ENCODE results near the gene ASB8.
"Not testable (repeated sequence)": the region's sequence is repeated elsewhere in the genome, so short reads cannot be mapped to it uniquely, and the experiment has no call there.

Gene ASB8

GRCh38 chr12:48169011-48169410 lies 11.7 kb upstream of the ASB8 start:
- Histone ChIP-seq H3K9ac (ENCODE audit: low read depth in 1 of 2, low read length in 2 of 2) (no peak overlapping the region), H3K27me3 (ENCODE audit: control insufficient read depth in 1 of 2, insufficient read depth in 2 of 2, low read length in 2 of 2) (no peaks in the 10 kb centered on the region), H3K9me3 (ENCODE audit: control insufficient read depth in 1 of 2, low read length in 2 of 2) (no peaks in the 10 kb centered on the region), H3K4me3 (ENCODE audit: low read depth in 1 of 2, low read length in 2 of 2) (no peak overlapping the region), H3K4me1 (ENCODE audit: control insufficient read depth in 1 of 2, insufficient read depth in 2 of 2, low read length in 2 of 2) (no peaks in the 10 kb centered on the region), H3K27ac (ENCODE audit: low read depth, low read length) (no peak overlapping the region), H3K36me3 (ENCODE audit: control insufficient read depth in 1 of 2, insufficient read depth in 2 of 2, low read length in 2 of 2) (no peaks in the 10 kb centered on the region)

DNA sequence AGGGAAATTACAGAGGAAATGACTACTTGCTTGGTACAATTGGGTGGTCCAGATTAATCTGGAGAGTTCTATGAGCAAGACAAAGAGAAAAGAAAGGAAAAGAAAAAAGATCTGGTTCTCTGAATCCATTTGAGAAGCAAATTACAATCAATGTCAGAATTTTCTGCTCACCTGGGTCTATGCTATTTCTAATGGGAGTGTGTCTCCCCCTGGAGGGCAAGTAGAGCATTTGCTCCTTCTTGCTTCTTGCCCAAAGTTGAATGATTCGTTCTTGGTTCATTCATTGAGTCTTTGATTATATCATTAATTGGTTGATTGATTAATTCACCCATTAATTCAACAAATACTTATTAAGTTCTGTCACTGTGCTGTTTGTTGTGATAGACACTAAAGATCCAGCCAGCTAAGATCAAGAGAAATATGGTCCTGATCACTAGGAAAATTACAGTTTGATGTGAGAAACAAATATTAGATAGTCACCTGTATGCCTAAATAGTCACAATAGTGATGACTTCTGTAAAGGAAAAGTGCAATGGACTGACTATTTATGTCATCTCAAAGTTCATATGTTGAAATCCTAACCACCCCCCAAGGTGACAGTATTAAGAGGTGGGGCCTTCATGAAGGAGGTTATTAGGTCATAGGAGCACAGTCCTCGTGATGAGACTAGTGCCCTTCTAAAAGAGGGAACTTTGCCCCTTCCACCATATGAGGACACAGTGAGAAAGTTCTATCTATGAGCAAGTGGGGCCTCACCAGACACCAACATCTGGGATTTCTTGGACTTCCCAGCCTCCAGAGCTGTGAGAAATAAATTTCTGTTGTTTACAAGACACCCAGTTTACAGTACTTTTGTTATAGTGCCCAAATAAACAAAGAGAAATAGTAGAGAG lies 8.0 kb upstream of the ASB8 start:
- Histone ChIP-seq H3K36me3 (ENCODE audit: control insufficient read depth in 1 of 2, insufficient read depth in 2 of 2, low read length in 2 of 2) (no peaks in the 10 kb centered on the region), H3K4me1 (ENCODE audit: control insufficient read depth in 1 of 2, insufficient read depth in 2 of 2, low read length in 2 of 2) (no peaks in the 10 kb centered on the region), H3K9me3 (ENCODE audit: control insufficient read depth in 1 of 2, low read length in 2 of 2) (no peaks in the 10 kb centered on the region), H3K27ac (ENCODE audit: low read depth, low read length) (no peak overlapping the region), H3K9ac (ENCODE audit: low read depth in 1 of 2, low read length in 2 of 2) (no peak overlapping the region), H3K4me3 (ENCODE audit: low read depth in 1 of 2, low read length in 2 of 2) (no peak overlapping the region), H3K27me3 (ENCODE audit: control insufficient read depth in 1 of 2, insufficient read depth in 2 of 2, low read length in 2 of 2) (no peaks in the 10 kb centered on the region)

DNA sequence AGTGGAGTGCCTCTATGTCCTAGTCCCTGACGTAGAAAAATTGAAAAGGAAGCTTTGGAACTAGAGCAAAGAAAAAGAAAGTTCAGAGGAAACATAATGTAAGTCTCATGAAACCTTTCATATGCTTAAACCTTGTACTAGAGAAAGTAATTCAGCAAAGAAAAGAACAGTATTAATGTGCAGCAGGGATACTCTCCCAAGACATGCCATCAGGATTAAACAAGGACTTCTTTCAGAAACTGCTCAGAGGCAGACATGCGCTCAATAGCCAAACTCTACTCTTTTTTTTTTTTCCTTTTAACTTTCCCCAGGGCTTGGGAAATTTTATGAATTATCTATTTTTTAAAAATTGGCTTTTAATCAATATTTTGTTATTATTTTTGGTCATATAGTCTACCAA lies 7.1 kb upstream of the ASB8 start:
- H3K4me3 ChIP-seq (ENCODE audit: low read depth in 1 of 2, low read length in 2 of 2), result no peak overlapping the region
- no peaks in the 10 kb centered on the region for H3K9me3 ChIP-seq (ENCODE audit: control insufficient read depth in 1 of 2, low read length in 2 of 2)
- no peaks in the 10 kb centered on the region for H3K36me3 ChIP-seq (ENCODE audit: control insufficient read depth in 1 of 2, insufficient read depth in 2 of 2, low read length in 2 of 2)
- no peaks in the 10 kb centered on the region for H3K4me1 ChIP-seq (ENCODE audit: control insufficient read depth in 1 of 2, insufficient read depth in 2 of 2, low read length in 2 of 2)
- no peaks in the 10 kb centered on the region for H3K27me3 ChIP-seq (ENCODE audit: control insufficient read depth in 1 of 2, insufficient read depth in 2 of 2, low read length in 2 of 2)
- H3K27ac ChIP-seq (ENCODE audit: low read depth, low read length), result no peak overlapping the region
- H3K9ac ChIP-seq (ENCODE audit: low read depth in 1 of 2, low read length in 2 of 2), result no peak overlapping the region

- Histone ChIP-seq H3K4me1 (ENCODE audit: control insufficient read depth in 1 of 2, insufficient read depth in 2 of 2, low read length in 2 of 2) (no peaks in the 10 kb centered on the region), H3K27me3 (ENCODE audit: control insufficient read depth in 1 of 2, insufficient read depth in 2 of 2, low read length in 2 of 2) (no peaks in the 10 kb centered on the region), H3K27ac (ENCODE audit: low read depth, low read length) (no peak overlapping the region), H3K4me3 (ENCODE audit: low read depth in 1 of 2, low read length in 2 of 2) (no peak overlapping the region), H3K9me3 (ENCODE audit: control insufficient read depth in 1 of 2, low read length in 2 of 2) (no peaks in the 10 kb centered on the region), H3K36me3 (ENCODE audit: control insufficient read depth in 1 of 2, insufficient read depth in 2 of 2, low read length in 2 of 2) (no peaks in the 10 kb centered on the region), H3K9ac (ENCODE audit: low read depth in 1 of 2, low read length in 2 of 2) (no peak overlapping the region)
Observed at GRCh38 chr12:48163150-48163747, 5.9 kb upstream of the ASB8 start.

DNA sequence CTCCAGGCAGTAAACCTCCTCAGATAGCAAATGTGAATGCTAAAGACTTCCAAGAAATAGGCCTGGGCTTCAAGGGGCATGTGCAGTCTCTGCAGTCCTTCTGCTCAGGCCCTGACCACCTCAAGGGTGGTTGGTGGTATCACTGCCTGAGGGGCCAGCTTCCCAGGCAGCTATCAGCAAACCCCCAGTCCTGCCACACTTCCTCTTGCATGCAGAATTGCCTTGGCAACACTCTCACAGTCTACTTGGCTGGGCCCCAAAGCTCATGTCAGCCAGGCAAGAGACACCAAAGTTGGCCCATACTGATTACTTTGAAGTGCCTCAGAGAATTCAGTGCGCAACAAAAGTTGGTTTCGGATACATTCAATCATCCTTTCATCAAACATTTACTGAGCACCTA lies 3.5 kb upstream of the ASB8 start:
- H3K4me3 ChIP-seq (ENCODE audit: low read depth in 1 of 2, low read length in 2 of 2), result no peak overlapping the region
- H3K27ac ChIP-seq (ENCODE audit: low read depth, low read length), result no peak overlapping the region
- no peaks in the 10 kb centered on the region for H3K36me3 ChIP-seq (ENCODE audit: control insufficient read depth in 1 of 2, insufficient read depth in 2 of 2, low read length in 2 of 2)
- H3K9me3 ChIP-seq (ENCODE audit: control insufficient read depth in 1 of 2, low read length in 2 of 2), result no peaks in the 10 kb centered on the region
- H3K9ac ChIP-seq (ENCODE audit: low read depth in 1 of 2, low read length in 2 of 2), result no peak overlapping the region
- H3K27me3 ChIP-seq (ENCODE audit: control insufficient read depth in 1 of 2, insufficient read depth in 2 of 2, low read length in 2 of 2), result no peaks in the 10 kb centered on the region
- peaks cover 9 to 13% of the 10 kb centered on the region in 2 donors for H3K4me1 ChIP-seq (ENCODE audit: control insufficient read depth in 1 of 2, insufficient read depth in 2 of 2, low read length in 2 of 2)

- Histone ChIP-seq H3K4me3 (ENCODE audit: low read depth in 1 of 2, low read length in 2 of 2) (no peak overlapping the region), H3K36me3 (ENCODE audit: control insufficient read depth in 1 of 2, insufficient read depth in 2 of 2, low read length in 2 of 2) (no peaks in the 10 kb centered on the region), H3K9me3 (ENCODE audit: control insufficient read depth in 1 of 2, low read length in 2 of 2) (no peaks in the 10 kb centered on the region), H3K9ac (ENCODE audit: low read depth in 1 of 2, low read length in 2 of 2) (no peak overlapping the region), H3K27me3 (ENCODE audit: control insufficient read depth in 1 of 2, insufficient read depth in 2 of 2, low read length in 2 of 2) (no peaks in the 10 kb centered on the region), H3K27ac (ENCODE audit: low read depth, low read length) (no peak overlapping the region), H3K4me1 (ENCODE audit: control insufficient read depth in 1 of 2, insufficient read depth in 2 of 2, low read length in 2 of 2) (peaks cover 9 to 13% of the 10 kb centered on the region in 2 donors)
Observed at GRCh38 chr12:48160046-48160445, 2.7 kb upstream of the ASB8 start.

GRCh38 chr12:48157889-48158370 lies 615 bp upstream of the ASB8 start:
- H3K4me1 ChIP-seq (ENCODE audit: control insufficient read depth in 1 of 2, insufficient read depth in 2 of 2, low read length in 2 of 2), result peaks cover 9 to 13% of the 10 kb centered on the region in 2 donors
- H3K9ac ChIP-seq (ENCODE audit: low read depth in 1 of 2, low read length in 2 of 2), result peak overlapping the region; percentile 91 to 97
- H3K4me3 ChIP-seq (ENCODE audit: low read depth in 1 of 2, low read length in 2 of 2), result peak overlapping the region; percentile 94 to 99
- no peaks in the 10 kb centered on the region for H3K9me3 ChIP-seq (ENCODE audit: control insufficient read depth in 1 of 2, low read length in 2 of 2)
- H3K27me3 ChIP-seq (ENCODE audit: control insufficient read depth in 1 of 2, insufficient read depth in 2 of 2, low read length in 2 of 2), result no peaks in the 10 kb centered on the region
- H3K27ac ChIP-seq (ENCODE audit: low read depth, low read length), result peak overlapping the region; percentile 60
- H3K36me3 ChIP-seq (ENCODE audit: control insufficient read depth in 1 of 2, insufficient read depth in 2 of 2, low read length in 2 of 2), result peaks cover 4 to 6% of the 10 kb centered on the region in 2 donors

GRCh38 chr12:48156652-48157017 lies 680 bp downstream of the ASB8 start:
- H3K4me3 ChIP-seq (ENCODE audit: low read depth in 1 of 2, low read length in 2 of 2), result peak overlapping the region; percentile 94 to 99
- H3K9me3 ChIP-seq (ENCODE audit: control insufficient read depth in 1 of 2, low read length in 2 of 2), result no peaks in the 10 kb centered on the region
- no peaks in the 10 kb centered on the region for H3K27me3 ChIP-seq (ENCODE audit: control insufficient read depth in 1 of 2, insufficient read depth in 2 of 2, low read length in 2 of 2)
- peaks cover 6 to 15% of the 10 kb centered on the region in 2 donors for H3K36me3 ChIP-seq (ENCODE audit: control insufficient read depth in 1 of 2, insufficient read depth in 2 of 2, low read length in 2 of 2)
- peak overlapping the region; percentile 91 to 97 for H3K9ac ChIP-seq (ENCODE audit: low read depth in 1 of 2, low read length in 2 of 2)
- peaks cover 9 to 13% of the 10 kb centered on the region in 2 donors for H3K4me1 ChIP-seq (ENCODE audit: control insufficient read depth in 1 of 2, insufficient read depth in 2 of 2, low read length in 2 of 2)
- no peak overlapping the region for H3K27ac ChIP-seq (ENCODE audit: low read depth, low read length)

DNA sequence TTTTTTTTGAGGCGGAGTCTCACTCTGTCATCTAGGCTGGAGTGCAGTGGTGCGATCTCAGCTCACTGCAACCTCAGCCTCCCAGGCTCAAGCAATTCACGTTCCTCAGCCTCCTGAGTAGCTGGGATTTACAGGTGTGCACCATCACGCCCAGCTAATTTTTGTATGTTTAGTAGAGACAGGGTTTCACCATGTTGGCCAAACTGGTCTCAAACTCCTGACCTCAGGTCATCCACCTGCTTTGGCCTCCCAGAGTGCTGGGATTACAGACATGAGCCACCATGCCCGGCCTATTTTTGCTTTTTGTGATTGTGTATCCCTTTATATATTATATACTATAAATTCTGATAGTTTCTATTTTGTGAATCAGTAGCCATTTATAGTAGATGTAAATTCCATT lies 1.5 kb downstream of the ASB8 start:
- not testable (repeated sequence) for H3K9ac ChIP-seq (ENCODE audit: low read depth in 1 of 2, low read length in 2 of 2); H3K4me3 ChIP-seq (ENCODE audit: low read depth in 1 of 2, low read length in 2 of 2); H3K27me3 ChIP-seq (ENCODE audit: control insufficient read depth in 1 of 2, insufficient read depth in 2 of 2, low read length in 2 of 2); H3K9me3 ChIP-seq (ENCODE audit: control insufficient read depth in 1 of 2, low read length in 2 of 2); H3K27ac ChIP-seq (ENCODE audit: low read depth, low read length)
- Histone ChIP-seq H3K4me1 (ENCODE audit: control insufficient read depth in 1 of 2, insufficient read depth in 2 of 2, low read length in 2 of 2) (peaks cover 9 to 13% of the 10 kb centered on the region in 2 donors), H3K36me3 (ENCODE audit: control insufficient read depth in 1 of 2, insufficient read depth in 2 of 2, low read length in 2 of 2) (peaks cover 15 to 23% of the 10 kb centered on the region in 2 donors)

- no peak overlapping the region for H3K27ac ChIP-seq (ENCODE audit: low read depth, low read length)
- H3K4me3 ChIP-seq (ENCODE audit: low read depth in 1 of 2, low read length in 2 of 2), result no peak overlapping the region
- no peaks in the 10 kb centered on the region for H3K9me3 ChIP-seq (ENCODE audit: control insufficient read depth in 1 of 2, low read length in 2 of 2)
- H3K27me3 ChIP-seq (ENCODE audit: control insufficient read depth in 1 of 2, insufficient read depth in 2 of 2, low read length in 2 of 2), result no peaks in the 10 kb centered on the region
- peaks cover 41 to 60% of the 10 kb centered on the region in 2 donors for H3K36me3 ChIP-seq (ENCODE audit: control insufficient read depth in 1 of 2, insufficient read depth in 2 of 2, low read length in 2 of 2)
- peaks cover 2 to 3% of the 10 kb centered on the region in 2 donors for H3K4me1 ChIP-seq (ENCODE audit: control insufficient read depth in 1 of 2, insufficient read depth in 2 of 2, low read length in 2 of 2)
- H3K9ac ChIP-seq (ENCODE audit: low read depth in 1 of 2, low read length in 2 of 2), result no peak overlapping the region
Observed at GRCh38 chr12:48151103-48151771, 6.1 kb downstream of the ASB8 start.

All from duodenal mucosa (tissue), 2 donors.